HG02759 (cell line): ENCODE data around the gene FOXS1.
"Not testable (repeated sequence)": the region's sequence is repeated elsewhere in the genome, so short reads cannot be mapped to it uniquely, and the experiment has no call there.

ENCODE experiments used
- ATAC-seq: cut with Tn5 transposase; IDR thresholded peaks from one replicate; pipeline ENCODE4 v1.9.1; 2021; ENCODE audit warnings: mild to moderate bottlenecking, moderate library complexity; ENCODE audit not compliant: unreplicated experiment

Gene FOXS1

DNA sequence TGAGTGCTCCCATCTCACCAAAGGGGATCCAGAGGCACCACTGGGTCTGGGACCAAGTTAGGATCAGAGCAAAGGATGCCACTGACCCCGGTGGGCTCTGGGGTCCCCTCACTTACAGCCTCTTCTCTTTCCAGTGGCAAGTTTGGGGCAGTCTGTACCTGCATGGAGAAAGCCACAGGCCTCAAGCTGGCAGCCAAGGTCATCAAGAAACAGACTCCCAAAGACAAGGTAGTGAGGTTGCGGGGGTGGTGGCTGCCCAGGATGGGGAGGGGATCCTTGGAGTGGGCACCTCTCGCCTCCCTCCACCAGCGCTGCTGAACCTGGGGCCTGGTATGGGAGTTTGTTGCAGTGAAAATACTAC is 21.3 kb downstream of the FOXS1 start:
- ATAC-seq, result no peak

DNA sequence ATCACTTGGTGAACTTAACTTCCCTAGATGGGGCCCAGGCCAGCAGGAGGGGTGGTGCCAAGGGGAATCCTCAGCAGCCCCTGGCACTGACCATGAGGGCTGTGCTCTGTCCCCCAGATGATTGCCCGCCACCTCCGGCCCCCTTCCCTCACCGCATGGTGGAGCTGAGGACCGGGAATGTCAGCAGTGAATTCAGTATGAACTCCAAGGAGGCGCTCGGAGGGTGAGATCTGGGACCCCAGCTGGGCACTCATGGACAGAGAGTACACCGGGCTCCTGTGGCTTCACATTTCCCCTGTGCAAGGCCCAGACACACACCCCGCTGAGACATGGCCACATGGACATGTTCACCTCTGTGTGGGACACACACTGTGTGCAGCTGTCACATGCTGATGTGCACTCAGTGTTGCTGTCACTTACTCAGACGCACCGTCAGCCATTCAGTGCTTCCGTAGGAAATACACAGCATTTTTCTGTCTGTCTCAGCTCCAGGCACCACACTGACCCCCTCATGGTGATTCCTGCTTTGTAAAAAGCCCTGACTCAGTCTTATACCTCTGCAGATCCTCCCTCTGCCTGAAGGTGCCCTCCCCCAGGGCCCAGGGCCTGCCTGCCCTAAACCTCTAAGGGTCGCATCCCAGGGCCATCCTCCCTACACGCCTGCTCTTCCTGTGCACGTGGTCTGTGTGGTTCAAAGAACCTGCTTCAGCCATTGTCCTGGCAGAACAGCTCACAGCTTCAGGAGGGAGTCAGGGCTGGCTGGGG is 21.9 kb downstream of the FOXS1 start:
- ATAC-seq, result no peak

GRCh38 chr20:31822421-31823330 is 22.7 kb downstream of the FOXS1 start:
- ATAC-seq, result peak; percentile 76

GRCh38 chr20:31821427-31821826 is 24.0 kb downstream of the FOXS1 start:
- ATAC-seq, result no peak

DNA sequence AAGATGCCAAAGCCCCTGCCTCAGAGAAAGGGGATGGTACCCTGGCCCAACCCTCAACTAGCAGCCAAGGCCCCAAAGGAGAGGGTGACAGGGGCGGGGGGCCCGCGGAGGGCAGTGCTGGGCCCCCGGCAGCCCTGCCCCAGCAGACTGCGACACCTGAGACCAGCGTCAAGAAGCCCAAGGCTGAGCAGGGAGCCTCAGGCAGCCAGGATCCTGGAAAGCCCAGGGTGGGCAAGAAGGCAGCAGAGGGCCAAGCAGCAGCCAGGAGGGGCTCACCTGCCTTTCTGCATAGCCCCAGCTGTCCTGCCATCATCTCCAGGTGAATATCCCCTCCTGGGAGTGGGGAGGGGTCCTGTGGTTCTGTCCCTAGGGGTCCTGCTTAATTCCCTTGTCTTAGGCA is 25.2 kb downstream of the FOXS1 start:
- no peak for ATAC-seq

DNA sequence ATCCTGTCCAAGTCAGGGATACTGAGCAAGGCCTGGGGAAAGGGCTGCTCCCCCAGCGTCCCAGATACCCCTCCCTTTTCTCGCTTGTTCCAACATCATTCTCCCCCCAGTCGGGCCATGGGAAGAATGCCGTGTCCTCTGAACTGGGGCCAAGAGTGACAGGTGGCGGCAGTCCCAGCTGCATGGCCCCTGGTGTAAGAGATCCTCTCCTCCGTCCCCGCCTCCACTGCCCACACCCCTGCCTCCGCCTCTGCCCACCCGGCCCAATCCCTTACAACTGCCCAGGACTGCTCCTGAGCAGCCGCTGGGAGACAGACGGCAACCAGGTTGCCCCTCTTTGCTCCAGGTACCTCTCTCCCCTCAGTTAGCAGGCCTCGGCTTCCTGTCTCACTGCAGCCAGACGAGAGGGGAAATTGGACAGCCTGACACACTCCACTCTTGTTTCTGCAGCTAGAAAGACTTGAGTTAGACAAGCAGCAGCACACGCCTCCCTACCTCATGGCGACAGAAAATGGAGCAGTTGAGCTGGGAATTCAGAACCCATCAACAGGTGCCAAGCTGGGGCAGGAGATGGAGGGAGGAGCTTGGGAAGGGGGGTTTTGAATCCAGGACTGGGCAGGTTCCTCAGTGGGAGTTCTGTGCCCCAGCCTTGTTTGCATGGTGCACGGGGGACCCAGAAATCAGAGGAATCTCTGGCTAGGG is 26.2 kb downstream of the FOXS1 start, which contains the start of gene MYLK2:
MYLK2 (plus strand) TSS at position 274 of the 702 bp plus-strand sequence; CDS start at position 499, 225 bp downstream.
- no peak for ATAC-seq

DNA sequence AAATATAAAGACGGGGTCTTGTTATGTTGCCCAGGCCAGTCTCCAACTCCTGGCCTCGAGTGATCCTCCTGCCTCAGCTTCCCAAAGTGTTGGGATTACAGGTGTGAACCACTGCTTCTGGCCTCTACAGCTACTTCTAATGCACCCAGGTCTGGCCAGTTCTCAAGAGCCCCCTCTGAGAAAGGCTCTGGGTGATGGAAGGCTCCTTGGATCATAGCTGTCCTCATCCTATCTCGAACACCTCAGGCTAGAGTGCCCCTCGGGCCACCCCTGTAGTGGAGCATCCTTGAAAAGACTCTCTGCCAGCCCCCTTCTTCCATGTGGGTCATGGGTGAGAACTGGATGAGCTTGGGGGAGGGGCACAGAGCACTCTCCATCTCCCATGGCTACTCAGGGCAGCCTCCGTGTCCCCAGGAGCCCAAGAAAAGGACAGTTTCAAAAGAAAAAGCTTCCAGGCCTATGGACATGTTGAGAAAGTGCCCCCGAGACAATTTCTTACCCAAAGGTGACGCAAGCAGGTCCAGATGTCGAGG is 27.0 kb downstream of the FOXS1 start:
- no peak for ATAC-seq

DNA sequence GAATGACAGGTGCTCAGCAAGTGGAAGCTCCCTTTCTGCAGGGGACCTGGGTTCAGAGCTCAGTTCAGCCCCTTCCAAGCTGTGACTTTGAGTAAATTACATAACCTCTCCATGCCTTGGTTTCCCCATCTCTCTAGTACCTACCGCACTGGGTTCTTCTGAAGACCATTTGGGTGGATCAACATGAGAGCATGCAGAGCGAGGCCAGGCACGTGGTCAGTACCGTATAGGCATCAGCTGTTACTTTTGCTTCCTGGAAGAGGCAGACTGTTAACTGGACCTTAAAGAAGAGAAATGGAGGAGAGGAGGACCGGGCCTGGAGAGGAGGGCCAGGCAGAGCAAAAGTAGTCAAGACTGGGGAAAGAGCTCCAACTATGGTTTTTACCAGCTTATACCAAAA is 27.9 kb downstream of the FOXS1 start:
- ATAC-seq, result no peak

DNA sequence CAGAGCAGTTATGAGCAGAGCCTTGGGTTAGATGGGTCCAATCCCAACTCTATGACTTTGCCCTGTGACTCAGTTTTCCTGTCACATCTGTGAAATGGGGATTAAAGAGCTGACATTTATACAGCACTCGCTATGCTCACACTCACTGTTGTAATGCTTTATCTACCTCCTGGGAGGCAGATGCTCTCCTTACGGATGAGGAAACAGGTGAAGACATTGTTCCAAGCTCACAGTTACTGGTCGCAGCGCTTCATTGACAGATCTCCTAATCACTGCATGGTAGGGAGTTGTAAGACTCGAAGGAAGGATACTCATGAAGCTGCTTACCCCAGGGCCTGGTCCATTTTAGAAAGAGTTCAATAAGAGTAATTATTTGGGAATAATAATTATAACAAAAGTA is 29.2 kb downstream of the FOXS1 start:
- ATAC-seq, result no peak

GRCh38 chr20:31815408-31816188 is 29.8 kb downstream of the FOXS1 start:
- ATAC-seq, result no peak

- not testable (repeated sequence) for ATAC-seq
Measured at GRCh38 chr20:31814142-31814541, 31.3 kb downstream of the FOXS1 start.

DNA sequence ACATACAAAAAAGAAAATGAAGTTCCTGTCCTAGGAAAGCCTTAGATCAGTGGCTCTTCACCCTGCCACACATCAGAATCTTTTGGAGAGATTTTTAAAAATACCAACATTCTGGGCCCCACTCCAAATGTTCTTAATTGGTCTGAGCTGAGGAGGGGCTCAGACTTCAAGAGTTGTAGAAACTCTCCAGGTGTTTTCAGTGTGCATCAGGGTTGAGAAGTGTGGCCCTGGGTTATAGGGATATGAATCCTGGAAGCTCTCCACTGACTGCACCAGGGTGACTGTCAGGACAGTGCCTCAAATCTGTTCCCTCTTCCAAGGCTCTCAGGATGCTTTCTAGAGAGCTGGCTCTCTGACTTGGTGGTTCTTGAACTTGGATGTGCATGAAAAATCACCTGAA is 31.8 kb downstream of the FOXS1 start:
- no peak for ATAC-seq

- no peak for ATAC-seq
Measured at GRCh38 chr20:31811796-31812728, 33.3 kb downstream of the FOXS1 start.

DNA sequence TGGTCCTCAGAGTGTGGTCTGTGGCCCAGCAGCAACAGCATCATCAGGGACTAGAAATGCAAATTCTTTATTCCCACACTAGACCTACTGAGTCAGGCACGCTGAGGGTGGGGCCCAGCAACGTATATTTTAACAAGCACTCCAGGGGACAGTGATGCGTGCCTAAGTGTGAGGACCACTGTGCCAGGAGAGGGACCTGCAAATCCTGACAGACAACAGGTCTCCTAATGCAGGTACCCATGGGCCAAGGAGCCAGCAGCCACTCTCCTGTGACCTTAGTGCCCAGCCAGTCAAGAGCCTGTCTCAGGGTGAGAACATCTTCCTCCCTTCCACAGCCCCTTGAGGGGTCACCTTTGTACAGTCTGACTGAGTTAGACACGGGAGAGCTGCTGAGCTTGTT is 34.2 kb downstream of the FOXS1 start:
- no peak for ATAC-seq

DNA sequence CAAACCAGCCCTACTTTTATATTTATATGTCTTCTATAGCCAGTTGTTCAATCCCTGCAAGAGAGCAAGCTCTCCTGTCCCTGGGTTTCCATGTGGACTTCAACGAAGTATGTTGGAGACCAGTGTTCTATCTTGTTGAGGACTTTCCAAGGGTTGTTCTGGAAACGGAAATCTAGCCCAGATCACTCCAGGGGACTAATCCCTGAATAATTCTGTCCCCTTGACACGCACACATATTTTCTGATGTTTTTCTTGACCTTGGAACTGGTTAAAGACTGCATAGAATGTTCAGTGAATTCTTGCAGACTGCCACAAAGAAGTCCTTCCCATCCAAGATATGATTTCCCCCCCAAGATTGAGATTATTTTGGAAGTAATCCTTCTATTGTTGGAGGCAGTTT is 35.7 kb downstream of the FOXS1 start:
- no peak for ATAC-seq

DNA sequence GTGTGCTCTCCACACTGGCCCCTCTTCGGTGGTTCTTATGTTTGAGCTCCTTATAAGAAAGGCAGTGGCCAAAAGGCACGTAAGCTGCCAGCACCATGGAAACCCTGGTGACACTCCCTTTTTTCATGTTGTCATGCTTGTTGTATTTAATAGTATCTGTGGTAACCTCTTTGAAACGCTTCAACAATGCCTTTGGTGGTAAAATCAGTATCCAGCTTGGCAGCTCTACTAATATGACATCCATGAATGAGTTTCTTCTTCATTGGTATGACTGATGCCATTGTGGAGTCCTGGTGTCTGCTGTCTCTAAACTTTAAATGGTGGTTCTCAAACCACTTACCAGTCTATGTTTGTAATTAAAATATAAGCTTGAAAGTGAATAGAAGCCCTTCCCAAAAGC is 36.9 kb downstream of the FOXS1 start:
- ATAC-seq, result no peak

- no peak for ATAC-seq
Measured at GRCh38 chr20:31806564-31807355, 38.6 kb downstream of the FOXS1 start.

- no peak for ATAC-seq
Measured at GRCh38 chr20:31803552-31804291, 41.7 kb downstream of the FOXS1 start.
